ENCODE measurements around the gene FAAH.

GRCh38 chr1:46442317-46443161 is 48.4 kb downstream of the FAAH start:
- TF ChIP-seq POLR2A (IDR thresholded peaks at IDR 0.05; ENCODE audit: extremely low read depth, insufficient read length) (no peak), CTCF (IDR thresholded peaks at IDR 0.05; ENCODE audit: low read depth, low read length) (peak; percentile 75), MYC (IDR thresholded peaks at IDR 0.05; ENCODE audit: low read depth, low read length) (peak; percentile 18), MAX (IDR thresholded peaks at IDR 0.05; ENCODE audit: low read depth, low read length) (peak; percentile 42; the same call in 1 of the 2 replicates)
